Upper lobe of left lung (tissue), 6 donors: ENCODE results near the gene ZNF764. TPM values are rescaled to one million over a fixed set of nuclear protein-coding genes. Genes with fewer than 3 reads are reported as not detected.

Experiments used
- ATAC-seq, 2 donors: fragments of 200-7000 bp; cut with Tn5 transposase; one replicate each; pipeline ENCODE4 v1.9.1; 2022; ENCODE audit warnings: mild to moderate bottlenecking in 2 of 2, moderate library complexity in 2 of 2; ENCODE audit not compliant: low FRiP score in 2 of 2
- DNase-seq, 2 donors: peaks; one replicate each; pipeline ENCODE4 v3.0.0-alpha.2; 2019 to 2020
- H3K27ac ChIP-seq, 4 donors: fragments of 200-600 bp; sonication (generic); one replicate each; pipeline ENCODE4 v1.5.1; 2016 to 2019
- H3K27me3 ChIP-seq, 4 donors: fragments of 200-600 bp; sonication (generic); one replicate each; pipeline ENCODE4 v1.5.1; 2017 to 2019
- H3K36me3 ChIP-seq, 4 donors: fragments of 200-600 bp; sonication (generic); one replicate each; pipeline ENCODE4 v1.5.1; 2016 to 2019
- H3K4me1 ChIP-seq, 4 donors: fragments of 200-600 bp; sonication (generic); one replicate each; pipeline ENCODE4 v1.5.1; 2018 to 2019
- H3K4me3 ChIP-seq, 4 donors: fragments of 200-600 bp; sonication (generic); one replicate each; pipeline ENCODE4 v1.5.1; 2017 to 2019; ENCODE audit warnings: mild to moderate bottlenecking in 2 of 4, moderate library complexity in 1 of 4
- H3K9me3 ChIP-seq, 4 donors: fragments of 200-600 bp; sonication (generic); one replicate each; pipeline ENCODE4 v1.5.1; 2018 to 2019
- CTCF ChIP-seq, 6 experiments: fragments of 450-650 bp in 4 of 6; fragments of 200-600 bp in 2 of 6; sonication (generic) in 2 of 6; IDR thresholded peaks; one replicate each; pipeline ENCODE4 v1.5.1; 2016 to 2019; ENCODE audit warnings: antibody characterized with exemption in 6 of 6
- EP300 ChIP-seq, 4 donors: sonication (generic); formaldehyde crosslinking; IDR thresholded peaks; one replicate each; pipeline ENCODE4 v1.5.1; 2017; ENCODE audit warnings: antibody characterized with exemption in 4 of 4, control low read depth in 2 of 4
- POLR2A ChIP-seq, 4 donors: fragments of 450-650 bp; IDR thresholded peaks; one replicate each; pipeline ENCODE4 v1.5.1; 2016 to 2017; ENCODE audit warnings: antibody characterized with exemption in 4 of 4, mild to moderate bottlenecking in 2 of 4
- POLR2AphosphoS5 ChIP-seq, 2 donors: sonication (generic); formaldehyde crosslinking; IDR thresholded peaks; one replicate each; pipeline ENCODE4 v1.5.1; 2017; ENCODE audit warnings: antibody characterized with exemption in 2 of 2
- WGBS, 2 donors: methylation state at CpG; one replicate each; pipeline ENCODE4 v1.1.5; 2017 to 2018; 5-methylcytosine and 5-hydroxymethylcytosine counted together
- total RNA-seq, 6 donors: library from RNA; depleted of rRNA in 4 of 6; stranded (reverse); fragments of >200 nt in 4 of 6; gene quantifications; one replicate each; pipeline versions ENCODE4 v1.1.0 to v1.2.1, GENCODE V29; 2016 to 2021
- donor health status: DM: no; HTN: no; CAD: no; lungs with moderate emphysema.
- donor health status: DM: no; HTN: yes; CAD: no; lungs with severe emphysema.

The ZNF764 gene
- total RNA-seq, 6 donors from 2014 or later: 7.6 to 18.9 (median 10.6) TPM

GRCh38 chr16:30603945-30604315 lies 45.8 kb upstream of the ZNF764 start:
- Histone ChIP-seq H3K27me3 (no peaks in the 10 kb centered on the region), H3K4me1 (peaks cover 3 to 9% (median 4%) of the 10 kb centered on the region in 4 donors), H3K36me3 (peaks cover 6 to 48% (median 22%) of the 10 kb centered on the region in 4 donors), H3K9me3 (no peaks in the 10 kb centered on the region), H3K27ac (no peak overlapping the region), H3K4me3 (no peak overlapping the region)
- WGBS, 2 donors: 90 to 95% methylated on average over 6 to 7 of the region's 7 CpGs
- no peak for ATAC-seq
- no peak for TF ChIP-seq POLR2AphosphoS5 (IDR thresholded peaks at IDR 0.05)
- TF ChIP-seq EP300 (IDR thresholded peaks at IDR 0.05): no peak
- no peak for TF ChIP-seq CTCF (IDR thresholded peaks at IDR 0.05)
- DNase-seq: no peak

GRCh38 chr16:30602616-30603277 lies 44.6 kb upstream of the ZNF764 start:
- Histone ChIP-seq H3K4me1 (peaks cover 0 to 3% (median 0%) of the 10 kb centered on the region in 4 donors), H3K4me3 (no peak overlapping the region), H3K27me3 (no peaks in the 10 kb centered on the region), H3K36me3 (peaks cover 6 to 48% (median 22%) of the 10 kb centered on the region in 4 donors), H3K27ac (peak overlapping the region in 1 of 4 donors; percentile 24), H3K9me3 (no peaks in the 10 kb centered on the region)
- no peak for TF ChIP-seq EP300 (IDR thresholded peaks at IDR 0.05)
- no peak for TF ChIP-seq CTCF (IDR thresholded peaks at IDR 0.05)
- TF ChIP-seq POLR2A (IDR thresholded peaks at IDR 0.05): no peak
- TF ChIP-seq POLR2AphosphoS5 (IDR thresholded peaks at IDR 0.05): no peak
- no peak for DNase-seq
- peak in 1 of 2 donors; percentile 67 for ATAC-seq
- 63 to 80% methylated on average over 4 of the region's 4 CpGs for WGBS, 2 donors

GRCh38 chr16:30601966-30602365 lies 43.8 kb upstream of the ZNF764 start:
- WGBS, 2 donors: 72 to 74% methylated on average over 4 of the region's 4 CpGs
- Histone ChIP-seq H3K4me1 (peaks cover 0 to 3% (median 0%) of the 10 kb centered on the region in 4 donors), H3K27ac (no peak overlapping the region), H3K4me3 (no peak overlapping the region), H3K27me3 (no peaks in the 10 kb centered on the region), H3K9me3 (no peaks in the 10 kb centered on the region), H3K36me3 (peaks cover 6 to 48% (median 22%) of the 10 kb centered on the region in 4 donors)
- ATAC-seq (no peak), DNase-seq (no peak)
- TF ChIP-seq EP300 (IDR thresholded peaks at IDR 0.05): no peak
- TF ChIP-seq CTCF (IDR thresholded peaks at IDR 0.05): no peak
- no peak for TF ChIP-seq POLR2AphosphoS5 (IDR thresholded peaks at IDR 0.05)
- no peak for TF ChIP-seq POLR2A (IDR thresholded peaks at IDR 0.05)

GRCh38 chr16:30600929-30601328 lies 42.8 kb upstream of the ZNF764 start:
- Histone ChIP-seq H3K4me1 (peaks cover 0 to 3% (median 0%) of the 10 kb centered on the region in 4 donors), H3K9me3 (no peaks in the 10 kb centered on the region), H3K4me3 (no peak overlapping the region), H3K36me3 (peaks cover 6 to 37% (median 19%) of the 10 kb centered on the region in 4 donors), H3K27me3 (no peaks in the 10 kb centered on the region), H3K27ac (no peak overlapping the region)
- DNase-seq (no peak), ATAC-seq (no peak)
- TF ChIP-seq EP300 (IDR thresholded peaks at IDR 0.05) (no peak), POLR2AphosphoS5 (IDR thresholded peaks at IDR 0.05) (no peak), POLR2A (IDR thresholded peaks at IDR 0.05) (no peak), CTCF (IDR thresholded peaks at IDR 0.05) (no peak)
- 96 to 98% methylated on average over 2 of the region's 2 CpGs for WGBS, 2 donors

GRCh38 chr16:30600215-30600614 lies 42.0 kb upstream of the ZNF764 start:
- TF ChIP-seq POLR2AphosphoS5 (IDR thresholded peaks at IDR 0.05): no peak
- TF ChIP-seq EP300 (IDR thresholded peaks at IDR 0.05): no peak
- no peak for TF ChIP-seq CTCF (IDR thresholded peaks at IDR 0.05)
- TF ChIP-seq POLR2A (IDR thresholded peaks at IDR 0.05): no peak
- Histone ChIP-seq H3K36me3 (peaks cover 6 to 30% (median 19%) of the 10 kb centered on the region in 4 donors), H3K27ac (no peak overlapping the region), H3K27me3 (no peaks in the 10 kb centered on the region), H3K9me3 (no peaks in the 10 kb centered on the region), H3K4me3 (no peak overlapping the region), H3K4me1 (peaks cover 0 to 3% (median 0%) of the 10 kb centered on the region in 4 donors)
- DNase-seq (no peak), ATAC-seq (no peak)
- WGBS, 2 donors: 76 to 93% methylated on average over 3 of the region's 3 CpGs
